IPS-NIHi7 (cell line): ENCODE measurements around the gene PSMA8.
"Not testable (repeated sequence)": the region's sequence is repeated elsewhere in the genome, so short reads cannot be mapped to it uniquely, and the experiment has no call there.

ENCODE experiments used
- DNase-seq: peaks from one replicate; pipeline ENCODE4 v3.0.0; 2012; ENCODE audit warnings: mixed read lengths; ENCODE audit errors: extremely low spot score

PSMA8 gene

DNA sequence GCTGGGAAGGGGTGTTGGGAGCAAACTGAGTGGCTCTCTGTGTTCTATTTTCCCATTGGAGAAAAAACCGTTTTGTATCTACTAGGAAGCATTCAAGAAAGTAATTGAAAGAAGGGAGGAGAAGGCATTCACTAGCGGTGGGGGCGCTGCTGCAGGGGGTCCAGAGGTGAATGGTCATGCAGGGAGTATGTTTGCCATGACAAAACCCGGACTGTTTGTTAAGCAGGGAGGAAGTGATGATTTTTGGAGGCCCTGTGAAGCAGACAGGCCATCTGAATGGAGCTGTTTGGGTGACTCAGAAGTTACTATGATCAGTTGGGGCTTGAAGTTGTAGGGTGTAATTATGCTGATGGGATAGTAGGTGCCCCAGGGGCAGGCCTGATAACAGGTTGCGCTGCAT lies 99.5 kb downstream of the PSMA8 start:
- DNase-seq, result no peak

GRCh38 chr18:26237363-26237762 lies 103.7 kb downstream of the PSMA8 start:
- not testable (repeated sequence) for DNase-seq

- not testable (repeated sequence) for DNase-seq
These were observed 105.0 kb downstream of the PSMA8 start for GRCh38 chr18:26238718-26239117.

GRCh38 chr18:26242392-26242791 lies 108.7 kb downstream of the PSMA8 start:
- DNase-seq, result not testable (repeated sequence)
